Stimulated activated CD8-positive, alpha-beta memory T cell treated with anti-CD3 and anti-CD28 coated beads, Interleukin-12 subunit alpha, Interleukin-12 subunit beta, amount 100 ng/mL, for 1 hour (primary cell): ENCODE measurements around the gene TMEM87B.
A peak's percentile ranks its signal among the peaks of the same experiment; 100 is the strongest.
"Not testable (repeated sequence)": the region's sequence is repeated elsewhere in the genome, so short reads cannot be mapped to it uniquely, and the experiment has no call there.

Experiments
- DNase-seq: peaks from one replicate; pipeline ENCODE4 v3.0.0-alpha.2; 2020; ENCODE audit warnings: low read depth

TMEM87B gene

DNA sequence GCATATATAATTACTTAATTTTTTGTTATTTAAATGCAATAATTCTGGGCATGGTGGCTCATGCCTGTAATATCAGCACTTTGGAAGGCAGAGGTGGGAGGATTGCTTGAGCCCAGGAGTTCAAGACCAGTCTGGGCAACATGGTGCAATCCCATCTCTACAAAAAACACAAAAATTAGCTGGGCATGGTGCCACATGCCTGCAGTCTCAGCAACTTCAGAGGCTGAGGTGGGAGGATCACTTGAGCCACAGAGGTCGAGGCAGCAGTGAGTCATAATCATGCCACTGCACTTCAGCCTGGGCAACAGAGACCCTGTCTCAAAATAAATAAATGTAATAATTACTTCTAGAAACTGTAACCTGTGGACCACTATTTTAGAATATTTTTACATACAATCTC is 21.5 kb upstream of the TMEM87B start:
- no peak for DNase-seq

DNA sequence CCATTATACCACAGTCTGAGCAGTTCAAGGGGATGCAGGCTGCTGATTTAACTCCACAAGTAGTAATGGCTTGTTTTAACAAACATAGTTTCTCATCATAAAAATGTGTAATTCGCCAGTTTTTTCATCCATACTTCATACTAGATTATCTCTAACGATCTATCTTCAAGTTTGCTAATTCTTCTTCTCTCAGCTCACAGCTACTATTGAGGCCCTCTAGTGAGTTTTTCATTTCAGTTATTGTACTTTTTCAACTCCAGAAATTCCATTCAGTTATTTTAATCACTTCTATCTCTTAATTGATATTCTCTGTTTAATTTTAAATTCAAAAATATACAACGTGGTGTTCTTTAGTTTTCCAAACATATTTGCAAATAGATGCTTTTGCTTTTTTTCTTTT is 20.1 kb upstream of the TMEM87B start:
- no peak for DNase-seq

DNA sequence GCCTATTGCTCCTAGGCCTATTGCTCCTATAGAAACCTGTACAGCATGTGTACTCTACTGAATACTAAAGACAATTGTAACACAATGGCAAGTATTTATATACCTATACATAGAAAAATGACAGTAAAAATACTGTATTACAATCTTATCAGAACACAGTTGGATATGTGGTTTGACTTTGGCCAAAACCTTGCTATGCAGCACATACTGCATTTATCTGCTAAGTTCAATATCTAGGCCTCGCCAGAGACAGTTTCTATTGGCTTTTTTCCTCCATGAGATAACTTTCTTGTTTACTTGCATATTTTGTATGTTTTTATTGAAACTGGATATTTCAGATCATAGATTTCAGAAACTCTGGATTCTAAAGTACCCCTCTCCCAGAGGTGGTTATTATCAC is 19.3 kb upstream of the TMEM87B start:
- DNase-seq, result no peak

DNA sequence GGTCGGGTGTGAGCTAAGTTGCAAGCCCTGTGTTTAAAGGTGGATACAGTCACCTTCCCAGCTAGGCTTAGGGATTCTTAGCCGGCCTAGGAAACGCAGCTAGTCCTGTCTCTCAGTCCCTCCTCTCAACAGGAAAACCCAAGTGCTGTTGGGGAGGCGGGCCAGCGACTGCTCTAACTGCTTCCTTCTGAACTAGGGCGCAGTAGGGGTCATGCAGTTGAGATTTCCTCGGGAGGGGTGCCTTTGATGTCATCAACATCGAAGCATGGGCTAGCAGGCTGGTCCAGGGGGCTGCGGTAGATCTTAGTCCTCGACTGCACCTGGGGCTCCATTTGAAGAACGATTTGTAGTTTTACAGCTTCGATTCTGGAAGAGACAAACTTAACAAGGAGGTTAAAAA is 15.5 kb upstream of the TMEM87B start:
- not testable (repeated sequence) for DNase-seq

GRCh38 chr2:112040066-112040465 is 15.0 kb upstream of the TMEM87B start:
- not testable (repeated sequence) for DNase-seq

- DNase-seq, result not testable (repeated sequence)
These were observed 13.6 kb upstream of the TMEM87B start for GRCh38 chr2:112041460-112041859.

DNA sequence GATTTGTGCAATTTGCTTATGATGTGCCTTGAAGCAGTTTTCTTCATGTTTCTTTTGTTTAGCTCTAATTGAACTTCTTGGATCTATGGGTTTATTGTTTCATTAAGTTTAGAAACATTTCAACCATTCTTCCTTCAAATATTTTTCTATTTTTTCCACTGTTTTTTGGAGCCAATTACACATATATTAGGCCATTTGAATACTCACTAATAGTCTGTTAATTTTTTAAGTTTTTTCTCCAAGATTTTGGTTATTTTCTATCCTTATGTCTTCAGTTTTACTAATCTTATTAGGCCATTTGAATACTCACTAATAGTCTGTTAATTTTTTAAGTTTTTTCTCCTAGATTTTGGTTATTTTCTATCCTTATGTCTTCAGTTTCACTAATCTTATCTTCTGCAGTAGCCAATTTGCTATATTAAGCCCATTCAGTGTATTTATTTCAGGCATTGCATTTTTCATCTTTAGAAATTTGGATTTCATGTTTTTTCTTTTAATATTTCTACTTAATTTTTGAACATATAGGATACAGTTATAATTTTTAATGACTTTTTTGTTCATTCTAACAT is 9.5 kb upstream of the TMEM87B start:
- DNase-seq, result no peak

DNA sequence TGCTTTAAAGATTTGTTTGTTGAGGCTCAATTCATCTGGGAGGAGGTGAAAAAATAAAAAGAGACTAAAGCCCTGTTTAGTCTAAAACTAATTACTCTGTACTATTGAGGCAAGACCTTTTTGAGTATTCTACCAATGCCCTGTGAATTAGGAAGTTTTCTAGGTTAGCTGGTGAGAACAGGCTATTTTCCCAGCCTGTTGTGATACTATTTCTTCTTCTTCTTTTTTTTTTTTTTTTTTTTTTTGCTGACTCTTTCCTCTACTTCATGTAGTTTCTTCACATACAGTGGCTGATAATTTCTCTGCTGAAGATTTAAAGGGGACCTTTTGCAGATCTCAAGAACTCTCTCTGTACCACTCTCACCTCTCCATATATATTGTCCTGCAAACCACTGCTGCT is 8.8 kb upstream of the TMEM87B start:
- no peak for DNase-seq

- no peak for DNase-seq
These were observed 7.4 kb upstream of the TMEM87B start for GRCh38 chr2:112047537-112048235.

- no peak for DNase-seq
These were observed 6.9 kb upstream of the TMEM87B start for GRCh38 chr2:112048236-112048592.

- DNase-seq, result no peak
These were observed 6.2 kb upstream of the TMEM87B start for GRCh38 chr2:112048887-112049286.

DNA sequence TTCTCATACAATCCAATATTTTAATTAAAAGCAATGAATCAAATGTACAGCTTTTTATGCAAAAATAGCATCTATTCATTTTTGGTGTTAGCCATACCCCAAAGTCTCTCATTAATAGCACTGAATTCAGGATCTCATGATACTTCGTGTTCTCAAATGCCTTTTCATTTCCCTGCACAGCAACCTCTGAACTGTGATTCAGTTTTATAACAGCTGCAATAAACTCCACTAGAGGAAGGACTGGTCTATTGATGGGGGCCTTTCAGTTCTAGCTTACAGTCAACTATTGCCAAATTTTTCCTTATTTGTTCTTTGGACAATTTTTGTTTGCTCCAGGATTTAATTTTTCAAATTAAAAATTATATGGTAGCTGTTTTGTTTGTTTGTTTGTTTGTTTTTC is 4.8 kb upstream of the TMEM87B start:
- DNase-seq, result no peak

DNA sequence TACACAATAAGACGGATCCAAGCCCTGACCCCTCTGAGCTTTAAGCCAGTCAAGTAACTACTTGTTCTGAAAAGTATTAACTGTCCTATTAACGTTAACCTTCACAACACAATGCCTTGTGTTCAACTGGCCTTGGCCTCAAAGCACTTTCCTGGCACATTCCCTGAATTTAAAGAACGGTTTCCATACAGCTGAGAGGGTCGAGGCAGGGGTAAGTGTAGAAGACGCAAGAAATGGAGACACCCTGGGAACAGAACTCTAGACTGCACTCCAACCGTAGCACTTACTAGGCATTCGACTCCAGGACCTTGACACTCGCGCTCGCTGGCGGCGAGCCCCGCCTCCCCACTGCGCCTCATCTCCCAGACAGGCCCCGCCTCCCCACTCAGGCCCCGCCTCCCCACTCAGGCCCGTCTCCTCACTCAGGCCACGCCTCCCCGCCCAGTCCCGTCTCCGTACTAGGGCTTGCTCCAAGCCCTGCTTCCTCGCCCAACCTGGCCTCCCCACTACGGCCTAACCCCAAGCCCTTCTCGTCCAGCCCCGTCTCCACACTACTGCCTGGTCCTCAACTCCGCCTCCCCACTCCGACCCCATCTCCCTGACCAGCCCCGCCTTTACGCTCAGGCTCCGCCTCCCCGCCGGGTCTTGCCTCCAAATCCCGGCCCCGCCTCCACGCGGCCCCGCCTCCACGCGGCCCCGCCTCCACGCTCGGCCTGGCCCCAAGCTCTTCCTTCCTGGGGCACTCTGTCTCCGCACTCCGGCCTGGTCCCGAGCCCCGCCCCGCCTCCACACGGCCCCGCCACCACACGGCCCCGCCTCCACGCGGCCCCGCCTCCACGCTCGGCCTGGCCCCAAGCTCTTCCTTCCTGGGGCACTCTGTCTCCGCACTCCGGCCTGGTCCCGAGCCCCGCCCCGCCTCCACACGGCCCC is 887 bp upstream of the TMEM87B start:
- peak; percentile 95 for DNase-seq

- no peak for DNase-seq
These were observed 909 bp downstream of the TMEM87B start for GRCh38 chr2:112055730-112056625.

- DNase-seq, result no peak
These were observed 1.5 kb downstream of the TMEM87B start for GRCh38 chr2:112056626-112056987.

DNA sequence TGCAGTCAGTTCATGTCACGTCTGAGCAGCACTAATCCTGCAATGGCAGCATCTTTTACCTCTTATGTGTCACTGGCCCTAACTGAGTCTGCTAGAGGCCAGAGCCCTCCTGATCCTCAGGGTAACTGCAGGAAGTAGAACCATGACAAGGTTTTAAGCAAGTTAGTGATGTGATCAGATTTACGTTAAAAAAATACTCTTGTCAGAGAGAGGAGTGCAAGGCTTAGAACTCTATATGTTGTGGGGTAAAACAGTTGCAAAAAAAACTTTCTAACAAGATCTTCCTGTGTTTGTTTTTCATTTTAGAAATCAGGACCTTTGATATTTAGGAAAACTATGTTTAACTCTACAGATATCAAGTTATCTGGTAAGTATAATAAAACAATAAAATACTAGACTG is 4.6 kb downstream of the TMEM87B start:
- DNase-seq, result no peak

DNA sequence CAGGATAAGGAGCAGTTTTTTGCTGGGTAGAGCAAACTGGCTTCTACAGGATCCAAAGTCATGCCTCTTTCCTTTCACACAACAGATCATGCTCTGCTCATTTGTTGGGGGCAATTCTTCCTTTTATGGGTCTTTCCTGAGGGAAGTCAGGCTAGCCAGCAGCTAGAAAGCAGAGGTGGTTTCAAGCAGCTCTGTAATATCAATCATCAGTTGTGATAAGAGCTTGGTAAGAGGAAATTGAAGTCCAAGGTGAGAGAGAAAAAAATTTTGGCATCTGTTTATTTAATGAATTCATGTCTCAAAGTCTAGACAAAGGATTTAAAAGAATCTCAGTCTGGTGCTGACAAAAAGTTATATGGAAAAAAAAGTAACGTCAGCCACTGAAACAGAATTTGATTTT is 6.2 kb downstream of the TMEM87B start:
- no peak for DNase-seq

DNA sequence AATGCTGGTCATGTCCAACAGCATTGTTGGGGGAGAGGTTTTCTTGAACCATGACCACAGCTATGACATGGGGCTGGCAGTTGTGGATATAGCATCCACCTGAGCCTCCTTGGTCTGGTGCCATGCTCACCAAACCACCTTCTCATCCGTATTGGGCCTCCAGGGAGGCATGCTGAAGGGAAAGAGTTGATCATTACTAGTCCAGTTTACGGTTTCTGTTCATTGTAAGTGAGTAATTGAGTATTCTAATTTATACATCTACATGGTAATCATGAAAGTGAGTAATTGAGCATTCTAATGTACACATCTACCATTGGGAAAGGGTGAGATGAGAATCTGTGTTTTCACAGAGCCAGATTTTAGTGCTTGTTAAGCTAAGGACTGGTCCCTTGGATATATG is 6.8 kb downstream of the TMEM87B start:
- no peak for DNase-seq

- DNase-seq, result no peak
These were observed 7.8 kb downstream of the TMEM87B start for GRCh38 chr2:112062894-112063293.

GRCh38 chr2:112065486-112065885 is 10.4 kb downstream of the TMEM87B start:
- no peak for DNase-seq

- no peak for DNase-seq
These were observed 10.9 kb downstream of the TMEM87B start for GRCh38 chr2:112065966-112066365.

DNA sequence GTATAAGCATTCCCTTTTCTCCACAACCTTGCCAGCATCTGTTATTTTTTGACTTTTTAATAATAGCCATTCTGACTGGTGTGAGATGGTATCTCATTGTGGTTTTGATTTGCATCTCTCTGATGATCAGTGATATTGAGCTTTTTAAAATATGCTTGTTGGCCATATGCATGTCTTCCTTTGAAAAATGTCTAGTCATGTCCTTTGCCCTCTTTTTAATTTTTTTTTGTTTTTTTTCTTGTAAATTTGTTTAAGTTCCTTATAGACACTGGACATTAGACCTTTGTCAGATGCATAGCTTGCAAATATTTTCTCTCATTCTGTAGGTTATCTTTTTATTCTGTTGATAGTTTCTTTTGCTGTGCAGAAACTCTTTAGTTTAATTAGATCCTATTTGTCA is 14.7 kb downstream of the TMEM87B start:
- DNase-seq, result not testable (repeated sequence)
